Renal cortex interstitium (tissue), 11 donors: Measurements from ENCODE around the gene ISLR2. TPM values are rescaled to one million over a fixed set of nuclear protein-coding genes. Genes with fewer than 3 reads are reported as not detected.

Experiments
- DNase-seq, 11 donors: peaks; one replicate each; pipeline ENCODE4 v3.0.0-alpha.2; 2013; ENCODE audit warnings: low read depth in 9 of 11, low spot score in 4 of 11; ENCODE audit errors: extremely low read depth in 1 of 11
- polyA plus RNA-seq, 3 donors: library from polyadenylated mRNA; unstranded; fragments of 120-200 nt; gene quantifications; one replicate each; pipeline ENCODE4 v1.2.1, GENCODE V29; 2013; ENCODE audit not compliant: insufficient read length in 3 of 3

The ISLR2 gene
- polyA plus RNA-seq, 3 donors: 0.68 to 1.4 (median 0.82) TPM

- no peak for DNase-seq
Observed at GRCh38 chr15:74127954-74128784, 2.2 kb upstream of the ISLR2 start.

- DNase-seq: no peak
Observed at GRCh38 chr15:74128785-74129585, 1.4 kb upstream of the ISLR2 start.

- DNase-seq: no peak
Observed at GRCh38 chr15:74129586-74130154, 716 bp upstream of the ISLR2 start.

- no peak for DNase-seq
Observed at GRCh38 chr15:74130849-74131627, 652 bp downstream of the ISLR2 start.

- DNase-seq: no peak
Observed at GRCh38 chr15:74131628-74132413, 1.4 kb downstream of the ISLR2 start.

- no peak for DNase-seq
Observed at GRCh38 chr15:74132681-74133651, 2.6 kb downstream of the ISLR2 start.

GRCh38 chr15:74133694-74134386, 3.5 kb downstream of the ISLR2 start:
- no peak for DNase-seq

- DNase-seq: no peak
Observed at GRCh38 chr15:74134387-74135027, 4.1 kb downstream of the ISLR2 start.

- DNase-seq: no peak
Observed at GRCh38 chr15:74135041-74135565, 4.7 kb downstream of the ISLR2 start.

GRCh38 chr15:74136540-74136813, 6.1 kb downstream of the ISLR2 start:
- no peak for DNase-seq

- DNase-seq: no peak
Observed at GRCh38 chr15:74136814-74137536, 6.6 kb downstream of the ISLR2 start.

GRCh38 chr15:74137537-74137894, 7.1 kb downstream of the ISLR2 start:
- DNase-seq: no peak

GRCh38 chr15:74138642-74139041, 8.3 kb downstream of the ISLR2 start:
- DNase-seq: no peak

GRCh38 chr15:74141591-74141990, 11.2 kb downstream of the ISLR2 start:
- DNase-seq: no peak

- DNase-seq: no peak
Observed at GRCh38 chr15:74144153-74144775, 13.9 kb downstream of the ISLR2 start.
